Mesothelial cell of epicardium (in vitro differentiated cells): ENCODE results near the gene GPAT2. TPM values are rescaled to one million over a fixed set of nuclear protein-coding genes. Genes with fewer than 3 reads are reported as not detected.
"Not testable (repeated sequence)": the region's sequence is repeated elsewhere in the genome, so short reads cannot be mapped to it uniquely, and the experiment has no call there.

Source experiments
- DNase-seq, 2 experiments: peaks; one replicate each; pipeline ENCODE4 v3.0.0; 2021; ENCODE audit warnings: low spot score in 2 of 2; ENCODE audit not compliant: unreplicated experiment in 2 of 2
- H3K27ac Mint-ChIP-seq: 2 replicates; pipeline ENCODE4 v1.8.0; 2021; ENCODE audit warnings: mixed read lengths
- H3K27me3 Mint-ChIP-seq: 2 replicates; pipeline ENCODE4 v1.8.0; 2021; ENCODE audit warnings: low read depth, mixed read lengths
- H3K36me3 Mint-ChIP-seq: 2 replicates; pipeline ENCODE4 v1.8.0; 2021; ENCODE audit warnings: mixed read lengths
- H3K4me1 Mint-ChIP-seq: 2 replicates; pipeline ENCODE4 v1.8.0; 2021; ENCODE audit warnings: mixed read lengths
- H3K4me3 Mint-ChIP-seq: 2 replicates; pipeline ENCODE4 v1.8.0; 2021; ENCODE audit warnings: mild to moderate bottlenecking, moderate library complexity, mixed read lengths
- H3K9me3 Mint-ChIP-seq: 2 replicates; pipeline ENCODE4 v1.8.0; 2021; ENCODE audit warnings: mixed read lengths
- total RNA-seq: library from RNA; stranded (reverse); gene quantifications from 3 replicates; pipeline ENCODE4 v1.2.1, GENCODE V29; 2021
- TF ChIP-seq, protein P1 (sequence below): fragments of 200-600 bp; sonication (generic); IDR thresholded peaks from one replicate; pipeline ENCODE4 v1.5.0; 2021; ENCODE audit warnings: antibody characterized with exemption; ENCODE audit not compliant: unreplicated experiment

Gene GPAT2
- total RNA-seq, 1 donor from 2014 or later, result not detected

DNA sequence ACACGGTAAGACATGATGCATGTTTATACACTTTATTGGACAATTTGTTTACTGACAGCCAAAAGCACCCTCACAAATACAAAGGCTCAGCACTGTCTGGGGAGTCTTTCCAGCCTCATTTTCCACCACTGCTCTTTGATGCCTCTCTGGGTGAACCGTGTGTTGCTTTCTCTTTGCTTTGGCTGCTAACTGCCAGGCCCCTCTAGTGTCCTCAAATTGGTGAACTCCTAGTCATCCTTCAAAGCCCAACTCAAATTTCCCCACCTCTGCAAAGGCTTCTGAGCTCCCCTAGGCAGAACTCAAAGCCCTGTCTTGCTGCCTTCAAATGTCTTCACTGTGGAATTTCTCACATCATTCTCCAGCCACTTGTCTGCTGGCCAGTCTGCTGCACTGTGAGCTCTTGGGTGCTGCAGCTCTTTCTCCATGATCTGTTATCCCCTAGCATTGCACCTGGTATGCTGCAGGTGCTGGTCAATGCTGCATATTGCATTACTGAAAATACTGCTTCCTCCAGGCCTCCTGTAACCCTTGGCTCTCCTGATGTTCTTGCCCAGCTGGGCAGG lies 32.5 kb upstream of the GPAT2 start:
- not testable (repeated sequence) for H3K4me3 Mint-ChIP-seq, H3K36me3 Mint-ChIP-seq, H3K4me1 Mint-ChIP-seq, H3K9me3 Mint-ChIP-seq, H3K27me3 Mint-ChIP-seq, H3K27ac Mint-ChIP-seq, DNase-seq

- not testable (repeated sequence) for H3K9me3 Mint-ChIP-seq, H3K36me3 Mint-ChIP-seq, H3K27me3 Mint-ChIP-seq, H3K4me3 Mint-ChIP-seq, H3K27ac Mint-ChIP-seq, DNase-seq, H3K4me1 Mint-ChIP-seq
Measured at GRCh38 chr2:96066511-96066910, 31.8 kb upstream of the GPAT2 start.

GRCh38 chr2:96065954-96066353 lies 31.2 kb upstream of the GPAT2 start:
- H3K36me3 Mint-ChIP-seq, H3K9me3 Mint-ChIP-seq, H3K27ac Mint-ChIP-seq, H3K27me3 Mint-ChIP-seq, H3K4me1 Mint-ChIP-seq, DNase-seq, H3K4me3 Mint-ChIP-seq: not testable (repeated sequence)

GRCh38 chr2:96065381-96065930 lies 30.7 kb upstream of the GPAT2 start:
- Mint-ChIP-seq H3K27me3 (no peaks in the 10 kb centered on the region), H3K4me1 (peaks cover 2% of the 10 kb centered on the region), H3K4me3 (no peak overlapping the region), H3K27ac (no peak overlapping the region), H3K9me3 (no peaks in the 10 kb centered on the region), H3K36me3 (no peaks in the 10 kb centered on the region)
- TF ChIP-seq, protein P1, sequence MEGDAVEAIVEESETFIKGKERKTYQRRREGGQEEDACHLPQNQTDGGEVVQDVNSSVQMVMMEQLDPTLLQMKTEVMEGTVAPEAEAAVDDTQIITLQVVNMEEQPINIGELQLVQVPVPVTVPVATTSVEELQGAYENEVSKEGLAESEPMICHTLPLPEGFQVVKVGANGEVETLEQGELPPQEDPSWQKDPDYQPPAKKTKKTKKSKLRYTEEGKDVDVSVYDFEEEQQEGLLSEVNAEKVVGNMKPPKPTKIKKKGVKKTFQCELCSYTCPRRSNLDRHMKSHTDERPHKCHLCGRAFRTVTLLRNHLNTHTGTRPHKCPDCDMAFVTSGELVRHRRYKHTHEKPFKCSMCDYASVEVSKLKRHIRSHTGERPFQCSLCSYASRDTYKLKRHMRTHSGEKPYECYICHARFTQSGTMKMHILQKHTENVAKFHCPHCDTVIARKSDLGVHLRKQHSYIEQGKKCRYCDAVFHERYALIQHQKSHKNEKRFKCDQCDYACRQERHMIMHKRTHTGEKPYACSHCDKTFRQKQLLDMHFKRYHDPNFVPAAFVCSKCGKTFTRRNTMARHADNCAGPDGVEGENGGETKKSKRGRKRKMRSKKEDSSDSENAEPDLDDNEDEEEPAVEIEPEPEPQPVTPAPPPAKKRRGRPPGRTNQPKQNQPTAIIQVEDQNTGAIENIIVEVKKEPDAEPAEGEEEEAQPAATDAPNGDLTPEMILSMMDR, result no peak
- no peak for DNase-seq

DNA sequence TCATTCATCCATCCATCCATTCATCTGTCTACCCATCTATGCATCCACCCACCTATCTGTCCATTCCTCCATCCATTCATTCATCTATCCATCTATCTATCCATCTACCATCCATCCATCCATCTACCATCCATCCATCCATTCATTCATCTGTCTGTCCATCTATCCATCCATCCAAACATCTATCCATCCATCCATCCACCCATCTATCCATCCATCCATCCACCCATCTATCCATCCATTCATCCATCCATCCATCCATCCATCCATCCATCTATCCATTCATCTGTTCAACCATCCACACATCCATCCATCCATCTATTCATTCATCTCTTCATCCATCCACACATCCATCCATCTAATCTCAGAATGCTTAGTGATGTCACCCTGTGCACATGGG lies 30.0 kb upstream of the GPAT2 start:
- not testable (repeated sequence) for H3K4me3 Mint-ChIP-seq, H3K27ac Mint-ChIP-seq, H3K27me3 Mint-ChIP-seq, DNase-seq, H3K9me3 Mint-ChIP-seq, H3K36me3 Mint-ChIP-seq, H3K4me1 Mint-ChIP-seq

DNA sequence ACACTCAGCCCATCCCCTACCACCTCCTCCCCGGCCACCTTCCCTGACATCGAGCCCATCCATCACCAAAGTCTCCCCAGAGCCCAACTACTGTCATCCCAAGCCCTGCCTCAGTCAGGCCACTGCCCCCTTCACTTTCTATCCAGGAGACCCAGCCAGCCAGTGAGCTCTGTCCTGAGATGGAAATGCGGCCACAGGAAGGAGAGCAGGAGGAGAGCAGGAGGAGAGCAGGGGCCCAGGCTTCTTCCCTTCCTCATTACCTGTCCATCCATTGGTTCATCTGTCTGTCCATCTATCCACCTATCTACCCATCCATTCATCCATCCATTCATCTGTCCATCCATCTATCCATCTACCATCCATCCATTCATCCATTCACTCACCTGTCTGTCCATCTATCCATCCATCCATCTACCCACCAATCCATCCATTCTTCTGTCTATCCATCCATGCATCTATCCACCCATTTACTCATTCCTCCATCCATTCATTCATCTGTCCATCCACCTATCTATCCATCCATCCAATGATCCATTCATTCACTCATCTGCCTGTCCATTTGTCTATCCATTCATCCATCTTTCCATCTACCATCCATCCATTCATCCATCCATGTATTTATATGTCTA lies 29.4 kb upstream of the GPAT2 start:
- H3K27me3 Mint-ChIP-seq, H3K4me3 Mint-ChIP-seq, H3K9me3 Mint-ChIP-seq, H3K4me1 Mint-ChIP-seq, H3K27ac Mint-ChIP-seq, DNase-seq, H3K36me3 Mint-ChIP-seq: not testable (repeated sequence)

DNA sequence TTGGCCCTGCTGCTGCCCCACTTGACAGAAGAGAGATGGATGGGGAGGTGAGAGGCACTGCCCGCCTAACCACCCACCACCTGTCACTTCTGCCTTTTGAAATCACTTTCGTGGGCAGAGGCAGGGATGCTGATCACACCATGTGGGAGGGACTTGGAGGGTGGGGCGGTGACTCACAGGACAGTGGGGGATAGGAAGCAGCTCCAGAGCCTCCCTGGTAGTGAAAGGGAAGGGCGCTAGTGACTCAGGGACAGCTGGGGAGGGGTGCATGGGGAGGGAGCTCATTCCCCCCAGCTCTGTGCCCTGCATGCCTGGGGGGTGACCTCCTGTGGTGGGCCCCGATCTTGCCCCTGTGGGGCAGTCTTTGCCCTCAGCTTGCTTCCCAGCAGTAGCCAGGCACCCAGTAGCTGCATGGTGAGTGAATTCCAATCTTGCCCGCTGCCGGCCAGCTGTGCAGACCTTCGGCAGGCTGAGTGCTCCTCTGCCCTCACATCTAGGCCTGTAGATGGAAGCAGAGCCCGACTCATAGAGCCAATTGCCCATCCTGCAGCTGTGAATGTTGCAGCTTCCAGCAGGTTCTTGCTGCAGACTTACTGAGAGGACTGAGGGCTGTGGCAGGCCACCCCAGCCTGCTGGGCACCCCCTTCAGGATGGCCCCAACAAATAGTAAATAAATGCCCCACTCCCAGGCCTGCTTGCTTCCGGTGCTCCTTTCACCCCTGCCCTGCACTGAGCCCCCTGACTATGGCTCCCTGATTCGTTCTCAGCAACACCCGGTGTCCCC lies 28.6 kb upstream of the GPAT2 start:
- H3K36me3 Mint-ChIP-seq, H3K27me3 Mint-ChIP-seq, H3K27ac Mint-ChIP-seq, H3K9me3 Mint-ChIP-seq, H3K4me1 Mint-ChIP-seq, DNase-seq, H3K4me3 Mint-ChIP-seq: not testable (repeated sequence)

DNA sequence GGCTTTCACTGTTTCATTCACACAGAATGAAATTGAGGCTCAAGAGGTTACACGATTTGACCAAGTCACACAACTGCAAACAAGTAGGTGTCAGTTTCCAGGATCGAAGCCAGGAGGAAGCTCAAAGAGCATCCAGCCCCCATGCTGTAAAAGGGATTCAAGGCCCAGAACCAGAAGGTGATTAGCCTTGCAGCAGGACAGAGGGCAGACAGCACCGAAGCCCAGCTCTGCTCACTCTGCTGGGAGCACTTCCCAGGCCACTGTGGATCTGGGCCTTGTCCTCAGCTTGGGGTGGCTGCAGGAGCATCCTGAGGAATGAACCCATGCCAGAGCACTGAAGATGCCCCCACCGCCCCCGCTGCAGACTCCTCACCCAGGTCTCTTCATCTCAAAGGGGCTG lies 27.8 kb upstream of the GPAT2 start:
- not testable (repeated sequence) for DNase-seq, H3K27me3 Mint-ChIP-seq, H3K9me3 Mint-ChIP-seq, H3K27ac Mint-ChIP-seq, H3K4me3 Mint-ChIP-seq, H3K4me1 Mint-ChIP-seq, H3K36me3 Mint-ChIP-seq

GRCh38 chr2:96061901-96062300 lies 27.2 kb upstream of the GPAT2 start:
- H3K36me3 Mint-ChIP-seq, DNase-seq, H3K27ac Mint-ChIP-seq, H3K9me3 Mint-ChIP-seq, H3K4me1 Mint-ChIP-seq, H3K4me3 Mint-ChIP-seq, H3K27me3 Mint-ChIP-seq: not testable (repeated sequence)

DNA sequence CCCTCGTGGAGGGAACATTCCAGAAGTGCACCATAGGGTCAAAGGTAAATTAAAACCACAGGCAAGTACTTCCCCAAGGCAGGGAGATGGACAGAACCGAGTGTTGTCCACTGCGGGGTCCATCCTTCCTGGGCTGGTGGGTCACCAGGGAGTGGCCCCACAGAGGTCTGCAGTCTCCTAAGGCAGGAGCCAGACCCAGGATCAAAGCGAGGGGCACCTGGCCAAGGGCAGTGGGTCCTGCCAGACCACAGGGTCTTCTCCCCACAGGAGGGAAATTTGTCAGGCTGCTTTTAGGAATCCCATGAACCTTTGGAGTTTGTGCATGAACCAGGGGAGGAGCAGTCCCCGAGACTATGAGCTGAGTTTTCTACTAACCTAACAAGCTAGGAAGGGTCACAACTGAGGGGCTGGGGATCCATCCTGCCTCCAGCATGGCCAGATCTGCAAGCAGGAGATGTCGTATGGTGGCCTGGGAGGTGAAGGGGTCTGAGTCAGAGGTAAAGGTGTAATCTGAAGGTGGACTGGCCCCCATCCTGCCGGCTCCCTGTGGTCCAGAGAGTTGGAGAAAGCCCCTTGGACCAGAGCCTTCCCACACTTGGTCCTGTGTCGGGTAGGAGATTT lies 26.6 kb upstream of the GPAT2 start:
- H3K27ac Mint-ChIP-seq, H3K36me3 Mint-ChIP-seq, H3K4me1 Mint-ChIP-seq, H3K4me3 Mint-ChIP-seq, H3K27me3 Mint-ChIP-seq, DNase-seq, H3K9me3 Mint-ChIP-seq: not testable (repeated sequence)

GRCh38 chr2:96060325-96060724 lies 25.6 kb upstream of the GPAT2 start:
- H3K4me3 Mint-ChIP-seq, H3K27ac Mint-ChIP-seq, H3K9me3 Mint-ChIP-seq, H3K36me3 Mint-ChIP-seq, H3K4me1 Mint-ChIP-seq, DNase-seq, H3K27me3 Mint-ChIP-seq: not testable (repeated sequence)

GRCh38 chr2:96059443-96059842 lies 24.7 kb upstream of the GPAT2 start:
- not testable (repeated sequence) for H3K4me1 Mint-ChIP-seq

GRCh38 chr2:96055830-96056229 lies 21.1 kb upstream of the GPAT2 start:
- not testable (repeated sequence) for H3K4me1 Mint-ChIP-seq

More at GRCh38 chr2:96059443-96059842, 24.7 kb upstream of the GPAT2 start:
- H3K9me3 Mint-ChIP-seq, H3K27me3 Mint-ChIP-seq, H3K36me3 Mint-ChIP-seq, H3K27ac Mint-ChIP-seq, H3K4me3 Mint-ChIP-seq, DNase-seq: not testable (repeated sequence)

More at GRCh38 chr2:96055830-96056229, 21.1 kb upstream of the GPAT2 start:
- H3K9me3 Mint-ChIP-seq, H3K27ac Mint-ChIP-seq, H3K4me3 Mint-ChIP-seq, H3K27me3 Mint-ChIP-seq, DNase-seq, H3K36me3 Mint-ChIP-seq: not testable (repeated sequence)
